GM21360 (cell line): ENCODE data around the gene HEXB.
"Not testable (repeated sequence)": the region's sequence is repeated elsewhere in the genome, so short reads cannot be mapped to it uniquely, and the experiment has no call there.

Experiments used
- ATAC-seq: cut with Tn5 transposase; IDR thresholded peaks from one replicate; pipeline ENCODE4 v1.9.1; 2021; ENCODE audit warnings: mild to moderate bottlenecking, moderate library complexity; ENCODE audit not compliant: unreplicated experiment

The HEXB gene

GRCh38 chr5:74657165-74657564 lies 27.9 kb upstream of the HEXB start:
- ATAC-seq, result no peak

- ATAC-seq, result no peak
Measured at GRCh38 chr5:74659172-74659571, 25.9 kb upstream of the HEXB start.

GRCh38 chr5:74660140-74660539 lies 24.9 kb upstream of the HEXB start:
- no peak for ATAC-seq

- no peak for ATAC-seq
Measured at GRCh38 chr5:74660873-74661272, 24.2 kb upstream of the HEXB start.

GRCh38 chr5:74664551-74664950 lies 20.5 kb upstream of the HEXB start:
- no peak for ATAC-seq

GRCh38 chr5:74665273-74665672 lies 19.8 kb upstream of the HEXB start:
- no peak for ATAC-seq

- ATAC-seq, result no peak
Measured at GRCh38 chr5:74665816-74666215, 19.2 kb upstream of the HEXB start.

- ATAC-seq, result no peak
Measured at GRCh38 chr5:74667396-74667795, 17.6 kb upstream of the HEXB start.

GRCh38 chr5:74669821-74670220 lies 15.2 kb upstream of the HEXB start:
- ATAC-seq, result no peak

- ATAC-seq, result no peak
Measured at GRCh38 chr5:74670396-74671038, 14.5 kb upstream of the HEXB start.

- no peak for ATAC-seq
Measured at GRCh38 chr5:74672215-74672877, 12.7 kb upstream of the HEXB start.

- ATAC-seq, result no peak
Measured at GRCh38 chr5:74673011-74673790, 11.8 kb upstream of the HEXB start.

GRCh38 chr5:74676466-74676865 lies 8.6 kb upstream of the HEXB start:
- ATAC-seq, result not testable (repeated sequence)

GRCh38 chr5:74678123-74678522 lies 6.9 kb upstream of the HEXB start:
- not testable (repeated sequence) for ATAC-seq

GRCh38 chr5:74679300-74679699 lies 5.7 kb upstream of the HEXB start:
- ATAC-seq, result not testable (repeated sequence)

GRCh38 chr5:74679966-74680365 lies 5.1 kb upstream of the HEXB start:
- ATAC-seq, result no peak

GRCh38 chr5:74685979-74686631 lies 1.1 kb downstream of the HEXB start:
- ATAC-seq, result peak; percentile 62

- no peak for ATAC-seq
Measured at GRCh38 chr5:74686962-74687751, 2.1 kb downstream of the HEXB start.

GRCh38 chr5:74693191-74693590 lies 8.2 kb downstream of the HEXB start:
- ATAC-seq, result no peak

- no peak for ATAC-seq
Measured at GRCh38 chr5:74717596-74717995, 32.6 kb downstream of the HEXB start.

GRCh38 chr5:74722271-74722670 lies 37.2 kb downstream of the HEXB start:
- ATAC-seq, result no peak
